ENCODE data around the gene MSI2. TPM values are rescaled to one million over a fixed set of nuclear protein-coding genes. Genes with fewer than 3 reads are reported as not detected.

MSI2 gene
- 10 to 100 TPM; 14.9 to 24.4 (median 19.8) TPM for total RNA-seq

DNA sequence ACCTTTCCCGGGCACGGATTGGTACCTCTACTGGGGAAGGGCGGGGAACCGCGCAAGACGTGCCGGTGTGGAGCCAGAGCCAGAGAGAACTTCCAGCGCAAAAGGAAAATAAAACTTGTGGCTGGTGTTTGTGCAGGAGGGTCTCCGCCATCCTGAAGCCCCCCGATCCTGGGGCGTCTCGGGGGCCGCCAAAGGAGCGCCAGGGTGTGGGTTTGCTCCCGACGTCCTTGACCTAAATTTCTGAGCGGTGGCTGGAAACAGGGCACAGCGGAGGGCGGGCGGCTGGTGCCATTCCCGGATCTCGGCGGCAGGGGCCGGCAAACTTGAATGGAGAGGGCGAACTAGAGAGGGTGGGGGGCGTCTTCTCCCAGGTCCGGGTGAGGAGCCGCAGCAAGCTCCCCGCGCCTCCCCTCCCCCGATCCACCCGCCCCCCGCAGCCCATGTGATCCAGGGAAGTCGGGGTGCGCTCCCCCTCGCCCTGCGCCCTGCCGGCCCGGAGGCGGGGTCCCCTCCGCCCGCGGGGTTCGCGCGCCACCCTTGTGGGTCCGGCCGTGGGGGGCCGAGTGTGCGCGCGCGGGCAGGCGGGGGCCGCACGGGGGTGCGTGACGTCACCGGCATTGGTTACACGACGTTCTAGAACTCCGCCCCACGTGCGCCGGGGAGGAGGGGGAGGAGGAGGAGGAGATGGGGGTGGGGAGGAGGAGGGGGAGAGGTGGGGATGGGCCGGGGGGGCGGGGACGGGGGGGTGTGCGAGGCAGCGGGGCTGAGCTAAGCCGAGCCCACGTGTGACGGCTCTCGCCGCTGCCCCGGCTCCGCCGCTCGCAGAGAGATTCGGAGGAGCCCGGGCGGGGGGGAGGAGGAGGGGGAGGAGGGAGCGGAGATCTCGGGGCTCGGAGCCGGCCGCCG is at the start of gene MSI2:
TSS of gene MSI2 (plus strand) at position 748 of the 906 bp plus-strand sequence. CDS start 220 bp downstream, outside the sequence.
- peak; percentile 91 for DNase-seq (ENCODE audit: low spot score)
- TF ChIP-seq, protein P1, sequence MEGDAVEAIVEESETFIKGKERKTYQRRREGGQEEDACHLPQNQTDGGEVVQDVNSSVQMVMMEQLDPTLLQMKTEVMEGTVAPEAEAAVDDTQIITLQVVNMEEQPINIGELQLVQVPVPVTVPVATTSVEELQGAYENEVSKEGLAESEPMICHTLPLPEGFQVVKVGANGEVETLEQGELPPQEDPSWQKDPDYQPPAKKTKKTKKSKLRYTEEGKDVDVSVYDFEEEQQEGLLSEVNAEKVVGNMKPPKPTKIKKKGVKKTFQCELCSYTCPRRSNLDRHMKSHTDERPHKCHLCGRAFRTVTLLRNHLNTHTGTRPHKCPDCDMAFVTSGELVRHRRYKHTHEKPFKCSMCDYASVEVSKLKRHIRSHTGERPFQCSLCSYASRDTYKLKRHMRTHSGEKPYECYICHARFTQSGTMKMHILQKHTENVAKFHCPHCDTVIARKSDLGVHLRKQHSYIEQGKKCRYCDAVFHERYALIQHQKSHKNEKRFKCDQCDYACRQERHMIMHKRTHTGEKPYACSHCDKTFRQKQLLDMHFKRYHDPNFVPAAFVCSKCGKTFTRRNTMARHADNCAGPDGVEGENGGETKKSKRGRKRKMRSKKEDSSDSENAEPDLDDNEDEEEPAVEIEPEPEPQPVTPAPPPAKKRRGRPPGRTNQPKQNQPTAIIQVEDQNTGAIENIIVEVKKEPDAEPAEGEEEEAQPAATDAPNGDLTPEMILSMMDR (IDR thresholded peaks at IDR 0.05), result no peak
- ATAC-seq (ENCODE audit: low FRiP score), result peak; percentile 84

DNA sequence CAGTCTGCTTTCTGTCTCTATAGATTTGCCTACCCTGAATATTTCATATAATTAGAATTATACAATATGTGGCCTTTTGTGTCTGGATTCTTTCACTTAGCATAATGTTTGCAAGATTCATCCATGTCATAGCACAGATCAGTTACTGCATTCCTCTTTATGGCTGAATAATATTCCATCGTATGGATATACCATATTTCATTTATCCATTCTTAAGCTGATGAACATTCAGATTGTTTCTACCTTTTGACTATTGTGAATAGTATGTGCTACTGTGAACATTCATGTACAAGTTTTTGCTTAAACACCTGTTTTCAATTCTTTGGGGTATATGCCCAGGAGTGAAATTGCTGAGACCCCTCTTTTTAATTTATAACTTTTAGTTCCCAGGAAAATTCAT is 49.4 kb upstream of the MSI2 start:
- DNase-seq (ENCODE audit: low spot score), result no peak
- TF ChIP-seq, protein P1 (IDR thresholded peaks at IDR 0.05), result no peak
- no peak for ATAC-seq (ENCODE audit: low FRiP score)

DNA sequence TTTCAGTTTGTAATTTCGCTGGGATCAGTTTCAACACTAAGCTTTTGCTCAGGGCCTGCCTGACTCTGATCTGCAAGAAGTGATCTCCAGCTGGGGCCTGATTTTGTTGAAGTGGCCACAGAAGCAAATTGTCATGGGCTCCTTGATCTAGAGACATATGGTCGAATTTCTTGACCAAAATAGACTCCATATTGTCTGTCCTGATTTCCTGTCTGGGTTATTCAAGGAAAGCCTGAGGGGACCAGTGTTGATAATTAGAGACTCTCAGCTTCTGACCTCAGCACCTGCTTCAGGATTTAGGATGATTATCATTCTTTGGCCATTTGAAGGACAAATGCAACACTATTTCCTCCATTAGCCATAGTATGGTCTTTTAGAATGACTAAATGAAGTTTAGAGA is 48.9 kb upstream of the MSI2 start:
- ATAC-seq (ENCODE audit: low FRiP score) (no peak), DNase-seq (ENCODE audit: low spot score) (no peak)
- TF ChIP-seq, protein P1 (IDR thresholded peaks at IDR 0.05), result no peak

DNA sequence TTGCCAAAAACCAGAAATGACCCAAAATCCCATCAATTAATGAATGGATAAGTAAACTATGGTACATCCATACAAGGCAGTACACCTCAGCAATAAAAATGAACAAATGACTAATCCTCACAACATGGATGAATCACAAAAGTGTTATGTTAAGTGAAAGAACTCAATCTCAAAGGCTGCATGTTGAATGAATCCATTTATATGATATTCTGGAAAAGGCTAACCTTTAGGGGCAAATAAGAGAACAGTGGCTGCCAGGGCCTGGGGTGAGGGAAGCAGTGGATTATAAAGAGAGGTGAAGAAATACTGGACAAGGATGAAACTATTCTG is 46.1 kb upstream of the MSI2 start:
- TF ChIP-seq, protein P1 (IDR thresholded peaks at IDR 0.05), result no peak
- no peak for DNase-seq (ENCODE audit: low spot score)
- no peak for ATAC-seq (ENCODE audit: low FRiP score)

DNA sequence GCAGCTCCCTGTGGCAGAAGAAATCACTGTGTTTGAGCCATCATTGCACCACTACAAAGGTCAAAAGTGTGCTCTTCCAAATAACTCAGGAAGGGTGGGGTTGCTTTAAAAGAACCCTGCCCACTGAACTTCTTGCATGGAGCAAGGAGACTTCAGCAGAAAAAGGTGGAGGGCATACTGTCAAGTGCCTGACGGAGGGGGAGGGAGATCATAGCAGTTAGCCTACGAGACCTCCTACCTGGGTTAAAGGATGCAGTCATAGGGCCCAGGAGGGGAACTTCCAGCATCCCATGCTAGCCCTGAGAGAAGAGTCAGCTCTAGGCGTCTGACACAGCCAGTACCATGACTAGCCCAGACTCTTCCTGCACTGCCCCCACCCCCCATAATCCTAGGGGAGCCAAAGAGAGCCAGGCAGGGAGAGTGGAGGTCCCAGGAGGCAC is 45.3 kb upstream of the MSI2 start:
- ATAC-seq (ENCODE audit: low FRiP score) (no peak), DNase-seq (ENCODE audit: low spot score) (no peak)
- TF ChIP-seq, protein P1 (IDR thresholded peaks at IDR 0.05), result no peak

DNA sequence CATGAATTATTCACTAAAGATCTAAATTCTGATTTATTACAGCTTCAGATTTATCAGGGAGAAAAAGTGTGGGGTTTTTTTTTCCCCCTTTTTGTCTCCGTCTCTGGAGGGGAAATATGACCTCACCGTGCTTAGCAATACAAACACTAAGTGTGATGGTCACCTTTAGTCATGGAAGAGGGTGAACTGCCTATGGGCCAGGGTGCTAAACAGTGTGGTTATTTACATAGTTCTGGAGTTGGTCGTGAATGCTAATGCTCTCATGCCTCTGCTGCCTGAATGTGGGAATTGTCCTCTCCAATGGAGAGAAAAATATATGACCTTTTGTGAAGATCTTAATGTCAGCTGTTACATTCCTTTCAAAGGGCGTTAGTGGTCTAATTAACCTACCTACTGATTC is 44.8 kb upstream of the MSI2 start:
- DNase-seq (ENCODE audit: low spot score), result no peak
- ATAC-seq (ENCODE audit: low FRiP score), result no peak
- TF ChIP-seq, protein P1 (IDR thresholded peaks at IDR 0.05), result no peak
